GM12878 (cell line): ENCODE results near the gene HUNK. TPM values are rescaled to one million over a fixed set of nuclear protein-coding genes. Genes with fewer than 3 reads are reported as not detected.

Source experiments
- ATAC-seq: fragments of 200-7000 bp; cut with Tn5 transposase; 3 replicates; pipeline ENCODE4 v1.9.1; 2020; ENCODE audit warnings: mild to moderate bottlenecking, moderate library complexity
- BruUV-seq: library from RNA; stranded (reverse); fragments of 400-500 nt; replicated peaks from 2 replicates; lab custom pipeline; 2021; lab: Mats Ljungman, UMichigan
- CTCF ChIA-PET: fragments of 300-600 bp; sonication (Branson Sonifier 250); formaldehyde crosslinking; extraction: SDS; loops from one replicate; lab custom pipeline; 2021; ENCODE audit warnings: inconsistent platforms; lab: Yijun Ruan, JAX
- POLR2A ChIA-PET: fragments of 350-600 bp; formaldehyde crosslinking; extraction: SDS; loops from one replicate; lab custom pipeline; 2021; ENCODE audit warnings: inconsistent platforms; lab: Charles Lee
- RAD21 ChIA-PET: fragments of 300-600 bp; sonication (Branson Sonifier 250); formaldehyde crosslinking; loops from one replicate; lab custom pipeline; 2023; ENCODE audit warnings: antibody characterized with exemption; ENCODE audit not compliant: unreplicated experiment; lab: Charles Lee
- SMC1A ChIA-PET: fragments of 300-600 bp; sonication (Branson Sonifier 250); formaldehyde crosslinking; loops from one replicate; lab custom pipeline; 2023; ENCODE audit not compliant: unreplicated experiment, uncharacterized antibody; lab: Charles Lee
- DNase-seq: peaks from one replicate; pipeline ENCODE4 v3.0.0-alpha.2; 2011; ENCODE audit warnings: low read depth, low spot score
- FAIRE-seq: peaks from 3 replicates; lab custom pipeline; 2011; peaks lifted over from hg19 to GRCh38; lab: Jason Lieb, UNC
- H2AFZ ChIP-seq: 2 replicates; pipeline ENCODE4 v1.6.0; 2011; ENCODE audit warnings: low read depth, low read length, control low read depth; ENCODE audit not compliant: control insufficient read depth
- H3K27ac ChIP-seq: 2 replicates; pipeline ENCODE4 v1.5.1; 2011; ENCODE audit warnings: control low read depth; ENCODE audit not compliant: control insufficient read depth, insufficient read depth
- H3K27me3 ChIP-seq, 2 experiments: replicated peaks in 1 of 2; 2 replicates each; pipeline versions ENCODE4 v1.6.0 to v1.6.1; 2011; ENCODE audit warnings: low read length in 1 of 2; ENCODE audit not compliant: control insufficient read depth in 2 of 2, insufficient read depth in 2 of 2
- H3K36me3 ChIP-seq, 2 experiments: 2 replicates each; pipeline ENCODE4 v1.5.1; 2011; ENCODE audit warnings: low read length in 1 of 2; ENCODE audit not compliant: control insufficient read depth in 2 of 2, insufficient read depth in 2 of 2
- H3K4me1 ChIP-seq: 2 replicates; pipeline ENCODE4 v1.6.1; 2011; ENCODE audit warnings: mild to moderate bottlenecking, low read length, moderate library complexity, mixed read lengths; ENCODE audit not compliant: control insufficient read depth, insufficient read depth
- H3K4me2 ChIP-seq: 2 replicates; pipeline ENCODE4 v1.6.0; 2011; ENCODE audit warnings: control low read depth; ENCODE audit not compliant: control insufficient read depth, insufficient read depth
- H3K4me3 ChIP-seq: fragments of 200-600 bp; sonication (generic); 2 replicates; pipeline ENCODE4 v1.5.1; 2016
- H3K79me2 ChIP-seq: 2 replicates; pipeline ENCODE4 v1.6.0; 2011; ENCODE audit warnings: low read length; ENCODE audit not compliant: control insufficient read depth, insufficient read depth
- H3K9ac ChIP-seq: 2 replicates; pipeline ENCODE4 v1.8.0; 2011; ENCODE audit warnings: low read length, control low read depth, mixed read lengths; ENCODE audit not compliant: control insufficient read depth, insufficient read depth
- H3K9me3 ChIP-seq: replicated peaks from 3 replicates; pipeline ENCODE4 v1.5.1; 2011; ENCODE audit warnings: mild to moderate bottlenecking, low read length; ENCODE audit not compliant: control insufficient read depth, insufficient read depth
- H4K20me1 ChIP-seq: 2 replicates; pipeline ENCODE4 v1.6.0; 2011; ENCODE audit not compliant: control insufficient read depth, insufficient read depth
- FOXK2 ChIP-seq: fragments of 450-650 bp; IDR thresholded peaks from 2 replicates; pipeline ENCODE4 v1.6.1; 2017; ENCODE audit warnings: mild to moderate bottlenecking, moderate library complexity
- MEF2B ChIP-seq: fragments of 450-650 bp; IDR thresholded peaks from 2 replicates; pipeline ENCODE4 v1.6.1; 2018; ENCODE audit warnings: mild to moderate bottlenecking, moderate library complexity; ENCODE audit not compliant: partially characterized antibody, poor library complexity, severe bottlenecking
- NR2C2 ChIP-seq: IDR thresholded peaks from 2 replicates; pipeline ENCODE4 v1.6.1; 2011; ENCODE audit warnings: borderline replicate concordance, low read depth; ENCODE audit not compliant: control insufficient read depth, insufficient read length
- POLR2AphosphoS2 ChIP-seq: IDR thresholded peaks from 2 replicates; pipeline ENCODE4 v1.6.1; 2011; ENCODE audit warnings: low read depth, mild to moderate bottlenecking, low read length, improper control_type of control experiment, moderate library complexity
- POLR2AphosphoS5 ChIP-seq: IDR thresholded peaks from 2 replicates; pipeline ENCODE4 v1.6.1; 2011; ENCODE audit warnings: mild to moderate bottlenecking, low read length, inconsistent platforms
- RBBP5 ChIP-seq: fragments of 200-600 bp; sonication (generic); conservative IDR thresholded peaks from 2 replicates; pipeline ENCODE4 v1.6.1; 2016
- SIX5 ChIP-seq: IDR thresholded peaks from 2 replicates; pipeline ENCODE4 v1.6.1; 2011; ENCODE audit warnings: mild to moderate bottlenecking, low read depth, low read length, moderate library complexity; ENCODE audit not compliant: severe bottlenecking
- SP1 ChIP-seq: IDR thresholded peaks from one replicate; pipeline ENCODE4 v1.6.1; 2011; ENCODE audit warnings: low read depth, low read length
- TCF7 ChIP-seq: IDR thresholded peaks from 2 replicates; pipeline ENCODE4 v1.6.1; 2014; ENCODE audit warnings: antibody characterized with exemption, borderline replicate concordance
- YY1 ChIP-seq: IDR thresholded peaks from 2 replicates; pipeline ENCODE4 v1.6.1; 2011; ENCODE audit warnings: low read depth, mild to moderate bottlenecking, low read length
- ZNF384 ChIP-seq: IDR thresholded peaks from 2 replicates; pipeline ENCODE4 v1.6.1; 2012; ENCODE audit warnings: low read depth, mild to moderate bottlenecking, low read length, improper control_type of control experiment, borderline replicate concordance
- ZNF622 ChIP-seq: fragments of 450-650 bp; IDR thresholded peaks from 2 replicates; pipeline ENCODE4 v1.6.1; 2017; ENCODE audit warnings: mild to moderate bottlenecking, inconsistent platforms
- whole genome bisulfite sequencing: methylation state at CpG from one replicate; pipeline ENCODE4 v1.1.6; 2016; ENCODE audit warnings: low lambda C conversion rate; ENCODE audit not compliant: insufficient replicate concordance, insufficient coverage; ENCODE audit errors: missing lambda C conversion rate; 5-methylcytosine and 5-hydroxymethylcytosine counted together
- in situ Hi-C: fragments of 300-500 bp; cut with MboI; formaldehyde crosslinking; loops from 9 replicates; pipeline ENCODE4 v1.14.3; 2018; ENCODE audit warnings: mixed read lengths
- intact Hi-C: fragments of 100-400 bp; cut with micrococcal nuclease; formaldehyde crosslinking; loops from one replicate; pipeline ENCODE4 v1.14.2; 2022; ENCODE audit not compliant: unreplicated experiment
- polyA plus RNA-seq, 11 experiments: library from polyadenylated mRNA; depleted of rRNA in 4 of 11; unstranded in 6 of 11; stranded (reverse) in 5 of 11; fragments of >200 nt; fragmentation: Nextera tagmentation in 4 of 11; fragmentation: Illumina TruSeq in 1 of 11; extraction: Ambion mirVana in 4 of 11; extraction: Trizol in 1 of 11; gene quantifications; 1 replicate in 1 of 11; 2 replicates in 10 of 11; pipeline versions ENCODE4 v1.2.1 to v1.2.3, GENCODE V29; 2011 to 2016; ENCODE audit warnings: inconsistent platforms in 2 of 11, missing spikeins in 2 of 11, low read depth in 1 of 11
- total RNA-seq, 4 experiments: library from RNA; depleted of rRNA in 3 of 4; stranded (reverse); fragments of >200 nt in 3 of 4; fragmentation: Illumina TruSeq in 1 of 4; extraction: Trizol in 1 of 4; gene quantifications; 2 replicates each; pipeline versions ENCODE4 v1.2.1 to v1.2.3, GENCODE V29; 2013 to 2021
- TF ChIP-seq, protein P1 (sequence below): fragments of 450-650 bp; IDR thresholded peaks from 2 replicates; pipeline ENCODE4 v1.6.1; 2018; ENCODE audit warnings: borderline replicate concordance, mild to moderate bottlenecking; ENCODE audit not compliant: partially characterized antibody
- TF ChIP-seq, protein P2 (sequence below): IDR thresholded peaks from 2 replicates; pipeline ENCODE4 v1.6.1; 2012; ENCODE audit warnings: low read depth, low read length, improper control_type of control experiment

HUNK gene
- total and polyA plus RNA-seq, 10 of the 15 experiments (the other 5 are each of a cell fraction or from before 2014, with no cell fraction given): under 0.01 to 0.14 (median 0.03) TPM; not detected in 7

DNA sequence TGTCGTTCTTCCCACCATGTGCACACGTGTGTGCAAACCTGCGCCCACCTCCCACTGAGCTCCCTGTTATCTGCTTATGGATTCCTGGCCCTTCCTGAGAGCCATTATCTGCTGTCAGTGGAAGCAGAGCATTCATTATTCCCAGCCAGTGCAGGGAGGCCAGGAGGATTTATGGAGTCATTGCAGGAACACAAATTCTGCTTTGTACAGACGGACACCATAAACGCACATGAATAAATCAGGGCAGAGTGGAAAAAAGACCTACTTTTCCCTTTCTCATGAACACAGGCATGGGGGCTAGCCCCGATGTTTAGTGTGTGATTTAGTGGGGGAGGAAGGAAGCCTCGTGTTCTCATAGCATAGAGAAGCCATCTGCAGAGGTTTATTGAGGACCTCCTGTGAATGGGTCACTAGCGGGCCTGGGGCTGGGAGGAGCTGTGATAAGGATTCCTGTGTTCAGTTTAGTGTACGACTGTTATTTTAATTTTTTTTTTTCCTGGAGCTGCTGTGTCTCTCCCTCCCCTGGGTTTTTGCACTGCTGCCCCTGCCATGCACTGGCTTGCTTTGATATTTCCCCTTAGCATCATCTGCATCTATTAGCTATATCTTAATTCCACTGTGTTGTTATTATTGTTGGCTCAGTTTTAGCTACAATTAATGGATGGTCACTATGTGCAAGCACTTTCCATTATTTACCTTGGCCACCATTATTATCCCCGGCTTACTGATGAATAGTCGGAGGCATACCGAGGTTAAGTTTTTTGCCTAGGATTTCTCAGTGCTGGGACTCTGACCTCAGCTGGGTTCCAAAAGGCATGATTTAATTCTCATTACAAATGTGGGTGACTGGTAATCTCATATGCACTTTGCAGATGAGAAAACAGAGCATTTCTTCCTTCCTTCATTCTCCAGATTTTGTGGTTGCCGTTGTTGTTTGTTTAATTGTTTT, 33.0 kb downstream of the HUNK start:
- intact Hi-C loops: no loop called here
- no peak overlapping the region for H3K9ac ChIP-seq
- H3K4me1 ChIP-seq: no peaks in the 10 kb centered on the region
- BruUV-seq: no TSS peak
- CTCF ChIA-PET: no interaction called here
- peaks cover 0 to 5% of the 10 kb centered on the region in 2 experiments; a peak in 2 of 4 replicates for H3K27me3 ChIP-seq
- no peak overlapping the region for H3K4me2 ChIP-seq
- DNase-seq (no peak), ATAC-seq (no peak), FAIRE-seq (no peak)
- TF ChIP-seq POLR2AphosphoS5 (no peak), MEF2B (no peak), FOXK2 (no peak), POLR2AphosphoS2 (no peak), SP1 (no peak), RBBP5 (no peak), ZNF384 (no peak), NR2C2 (no peak), TCF7 (no peak), ZNF622 (no peak), SIX5 (no peak), YY1 (no peak)
- TF ChIP-seq, protein P1, sequence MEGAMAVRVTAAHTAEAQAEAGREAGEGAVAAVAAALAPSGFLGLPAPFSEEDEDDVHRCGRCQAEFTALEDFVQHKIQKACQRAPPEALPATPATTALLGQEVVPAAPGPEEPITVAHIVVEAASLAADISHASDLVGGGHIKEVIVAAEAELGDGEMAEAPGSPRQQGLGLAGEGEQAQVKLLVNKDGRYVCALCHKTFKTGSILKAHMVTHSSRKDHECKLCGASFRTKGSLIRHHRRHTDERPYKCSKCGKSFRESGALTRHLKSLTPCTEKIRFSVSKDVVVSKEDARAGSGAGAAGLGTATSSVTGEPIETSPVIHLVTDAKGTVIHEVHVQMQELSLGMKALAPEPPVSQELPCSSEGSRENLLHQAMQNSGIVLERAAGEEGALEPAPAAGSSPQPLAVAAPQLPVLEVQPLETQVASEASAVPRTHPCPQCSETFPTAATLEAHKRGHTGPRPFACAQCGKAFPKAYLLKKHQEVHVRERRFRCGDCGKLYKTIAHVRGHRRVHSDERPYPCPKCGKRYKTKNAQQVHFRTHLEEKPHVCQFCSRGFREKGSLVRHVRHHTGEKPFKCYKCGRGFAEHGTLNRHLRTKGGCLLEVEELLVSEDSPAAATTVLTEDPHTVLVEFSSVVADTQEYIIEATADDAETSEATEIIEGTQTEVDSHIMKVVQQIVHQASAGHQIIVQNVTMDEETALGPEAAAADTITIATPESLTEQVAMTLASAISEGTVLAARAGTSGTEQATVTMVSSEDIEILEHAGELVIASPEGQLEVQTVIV: no peak
- TF ChIP-seq, protein P2, sequence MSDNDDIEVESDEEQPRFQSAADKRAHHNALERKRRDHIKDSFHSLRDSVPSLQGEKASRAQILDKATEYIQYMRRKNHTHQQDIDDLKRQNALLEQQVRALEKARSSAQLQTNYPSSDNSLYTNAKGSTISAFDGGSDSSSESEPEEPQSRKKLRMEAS: no peak
- H3K4me3 ChIP-seq: no peak overlapping the region
- no peaks in the 10 kb centered on the region for H3K9me3 ChIP-seq
- no peaks in the 10 kb centered on the region for H3K79me2 ChIP-seq
- WGBS: 64% methylated on average over 13 of the region's 13 CpGs
- POLR2A ChIA-PET: no interaction called here
- SMC1A ChIA-PET: no interaction called here
- H2AFZ ChIP-seq: no peak overlapping the region
- RAD21 ChIA-PET: no interaction called here
- in situ Hi-C loops: no loop called here
- H4K20me1 ChIP-seq: no peaks in the 10 kb centered on the region
- no peak overlapping the region for H3K27ac ChIP-seq
- H3K36me3 ChIP-seq: no peaks in the 10 kb centered on the region
